VCaP (cell line): ENCODE results near the gene HOXD8.

ENCODE experiments used
- H3K27ac ChIP-seq: fragments of 450-650 bp; 2 replicates; pipeline ENCODE4 v1.5.1; 2017
- CTCF ChIP-seq: fragments of 450-650 bp; conservative IDR thresholded peaks from 2 replicates; pipeline ENCODE4 v1.5.1; 2017; ENCODE audit warnings: mild to moderate bottlenecking, moderate library complexity

Gene HOXD8

GRCh38 chr2:176093145-176093897 lies 36.2 kb upstream of the HOXD8 start:
- peak overlapping the region; percentile 73 for H3K27ac ChIP-seq
- TF ChIP-seq CTCF = peak; percentile 66

- no peak overlapping the region for H3K27ac ChIP-seq
- TF ChIP-seq CTCF = no peak
Measured at GRCh38 chr2:176093898-176094249, 35.6 kb upstream of the HOXD8 start.

GRCh38 chr2:176094349-176094748 lies 35.2 kb upstream of the HOXD8 start:
- TF ChIP-seq CTCF = no peak
- no peak overlapping the region for H3K27ac ChIP-seq

- H3K27ac ChIP-seq = no peak overlapping the region
- no peak for TF ChIP-seq CTCF
Measured at GRCh38 chr2:176095421-176095820, 34.1 kb upstream of the HOXD8 start.

GRCh38 chr2:176096243-176096985 lies 33.1 kb upstream of the HOXD8 start:
- no peak for TF ChIP-seq CTCF
- peak overlapping the region; percentile 76 for H3K27ac ChIP-seq

GRCh38 chr2:176096986-176097819 lies 32.3 kb upstream of the HOXD8 start:
- H3K27ac ChIP-seq = peak overlapping the region; percentile 76
- TF ChIP-seq CTCF = peak; percentile 94

GRCh38 chr2:176097820-176098365 lies 31.6 kb upstream of the HOXD8 start:
- H3K27ac ChIP-seq = peak overlapping the region; percentile 76; the same call in 1 of the 2 replicates
- no peak; the same call in none of the 2 replicates for TF ChIP-seq CTCF
